K562 (cell line): ENCODE data around the gene DAGLA. TPM values are rescaled to one million over a fixed set of nuclear protein-coding genes. Genes with fewer than 3 reads are reported as not detected.

Experiments
- NEUROD1 ChIP-seq: fragments of 150-350 bp; IDR thresholded peaks from 2 replicates; pipeline ENCODE4 v1.6.1; 2014; ENCODE audit warnings: borderline replicate concordance, low read length, low read depth; ENCODE audit not compliant: partially characterized antibody
- XRCC3 ChIP-seq: fragments of 450-650 bp; IDR thresholded peaks from 2 replicates; pipeline ENCODE4 v1.6.1; 2017; ENCODE audit warnings: mild to moderate bottlenecking, moderate library complexity
- ZFP36 ChIP-seq: fragments of 150-350 bp; IDR thresholded peaks from 2 replicates; pipeline ENCODE4 v1.6.1; 2018; ENCODE audit warnings: low read length, low read depth; ENCODE audit not compliant: partially characterized antibody
- ZNF23 ChIP-seq: fragments of 250-450 bp; sonication (Bioruptor Pico); IDR thresholded peaks from 2 replicates; pipeline ENCODE4 v1.4.0; 2020; ENCODE audit warnings: mild to moderate bottlenecking
- polyA plus RNA-seq, 8 experiments: library from polyadenylated mRNA; depleted of rRNA in 4 of 8; stranded (reverse) in 5 of 8; unstranded in 3 of 8; fragments of >200 nt; fragmentation: Nextera tagmentation in 2 of 8; fragmentation: Illumina TruSeq in 1 of 8; extraction: Ambion mirVana in 2 of 8; extraction: Trizol in 1 of 8; gene quantifications; 2 replicates each; pipeline versions ENCODE4 v1.2.1 to v1.2.3, GENCODE V29; 2011 to 2014; ENCODE audit warnings: inconsistent platforms in 1 of 8, missing spikeins in 1 of 8
- total RNA-seq, 7 experiments: library from RNA; depleted of rRNA in 6 of 7; stranded (reverse); fragments of >200 nt in 6 of 7; fragmentation: Illumina TruSeq in 2 of 7; extraction: Trizol in 2 of 7; gene quantifications; 2 replicates each; pipeline versions ENCODE4 v1.2.1 to v1.2.3, GENCODE V29; 2011 to 2021; ENCODE audit warnings: low replicate concordance in 1 of 7
- TF ChIP-seq, protein P1 (sequence below): fragments of 250-450 bp; sonication (Bioruptor Pico); IDR thresholded peaks from 2 replicates; pipeline ENCODE4 v1.5.0; 2021; ENCODE audit warnings: mild to moderate bottlenecking, borderline replicate concordance
- TF ChIP-seq, protein P2 (sequence below), 2 experiments: fragments of 450-650 bp; IDR thresholded peaks; 2 replicates each; pipeline ENCODE4 v1.6.1; 2016; ENCODE audit warnings: mild to moderate bottlenecking in 2 of 2, borderline replicate concordance in 1 of 2, low read depth in 1 of 2, moderate library complexity in 1 of 2
- TF ChIP-seq, protein P3 (sequence below): fragments of 250-450 bp; sonication (Bioruptor Pico); IDR thresholded peaks from 2 replicates; pipeline ENCODE4 v1.5.0; 2021

Gene DAGLA
- total and polyA plus RNA-seq, 9 of the 15 experiments (the other 6 are each of a cell fraction or from before 2014, with no cell fraction given): 0.03 to 0.16 (median 0.04) TPM; not detected in 4

DNA sequence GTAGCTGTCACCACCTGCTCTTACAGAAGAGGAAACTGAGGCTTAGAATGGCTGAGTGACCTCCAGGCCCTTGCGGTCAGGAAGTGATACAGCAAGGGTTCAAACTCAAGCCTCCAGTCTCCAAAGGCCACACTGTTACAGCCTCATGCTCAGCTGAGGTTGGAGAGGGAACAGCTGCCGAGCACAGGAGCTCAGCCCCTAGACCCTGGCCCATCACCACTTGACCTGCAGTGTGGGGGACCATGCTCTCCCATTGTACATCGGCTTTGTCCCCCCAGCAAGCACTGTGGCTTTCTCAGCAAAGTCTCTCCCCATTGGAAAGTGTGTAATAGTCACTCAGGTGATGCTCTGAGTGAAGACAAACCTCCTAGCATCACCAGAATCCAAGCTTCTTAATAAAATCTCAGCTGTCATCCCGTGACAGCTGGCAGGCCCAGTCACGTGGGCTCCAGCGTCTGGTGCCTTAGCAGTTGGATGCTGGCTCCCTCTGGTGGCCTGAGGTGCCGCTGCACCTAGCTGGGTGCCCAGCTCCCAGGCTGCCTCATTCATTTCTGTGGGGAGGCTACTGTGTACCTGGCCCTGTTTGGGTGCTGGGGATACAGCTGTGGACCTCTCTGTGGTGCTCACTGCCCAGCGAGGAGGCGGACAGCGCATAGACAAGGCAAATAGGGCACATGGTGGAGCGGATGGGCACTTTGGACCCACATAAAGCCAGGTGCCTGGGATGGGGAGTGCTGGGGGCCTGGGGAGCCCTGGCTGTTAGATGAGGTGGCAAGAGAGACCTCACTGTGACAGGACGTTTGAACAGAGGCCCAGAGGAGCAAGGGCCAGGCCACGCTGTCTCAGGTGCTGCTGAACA is 53.2 kb downstream of the DAGLA start (continued):
- TF ChIP-seq, protein P1, sequence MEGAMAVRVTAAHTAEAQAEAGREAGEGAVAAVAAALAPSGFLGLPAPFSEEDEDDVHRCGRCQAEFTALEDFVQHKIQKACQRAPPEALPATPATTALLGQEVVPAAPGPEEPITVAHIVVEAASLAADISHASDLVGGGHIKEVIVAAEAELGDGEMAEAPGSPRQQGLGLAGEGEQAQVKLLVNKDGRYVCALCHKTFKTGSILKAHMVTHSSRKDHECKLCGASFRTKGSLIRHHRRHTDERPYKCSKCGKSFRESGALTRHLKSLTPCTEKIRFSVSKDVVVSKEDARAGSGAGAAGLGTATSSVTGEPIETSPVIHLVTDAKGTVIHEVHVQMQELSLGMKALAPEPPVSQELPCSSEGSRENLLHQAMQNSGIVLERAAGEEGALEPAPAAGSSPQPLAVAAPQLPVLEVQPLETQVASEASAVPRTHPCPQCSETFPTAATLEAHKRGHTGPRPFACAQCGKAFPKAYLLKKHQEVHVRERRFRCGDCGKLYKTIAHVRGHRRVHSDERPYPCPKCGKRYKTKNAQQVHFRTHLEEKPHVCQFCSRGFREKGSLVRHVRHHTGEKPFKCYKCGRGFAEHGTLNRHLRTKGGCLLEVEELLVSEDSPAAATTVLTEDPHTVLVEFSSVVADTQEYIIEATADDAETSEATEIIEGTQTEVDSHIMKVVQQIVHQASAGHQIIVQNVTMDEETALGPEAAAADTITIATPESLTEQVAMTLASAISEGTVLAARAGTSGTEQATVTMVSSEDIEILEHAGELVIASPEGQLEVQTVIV (CRISPR knock-in tag): no peak
- TF ChIP-seq, protein P2, sequence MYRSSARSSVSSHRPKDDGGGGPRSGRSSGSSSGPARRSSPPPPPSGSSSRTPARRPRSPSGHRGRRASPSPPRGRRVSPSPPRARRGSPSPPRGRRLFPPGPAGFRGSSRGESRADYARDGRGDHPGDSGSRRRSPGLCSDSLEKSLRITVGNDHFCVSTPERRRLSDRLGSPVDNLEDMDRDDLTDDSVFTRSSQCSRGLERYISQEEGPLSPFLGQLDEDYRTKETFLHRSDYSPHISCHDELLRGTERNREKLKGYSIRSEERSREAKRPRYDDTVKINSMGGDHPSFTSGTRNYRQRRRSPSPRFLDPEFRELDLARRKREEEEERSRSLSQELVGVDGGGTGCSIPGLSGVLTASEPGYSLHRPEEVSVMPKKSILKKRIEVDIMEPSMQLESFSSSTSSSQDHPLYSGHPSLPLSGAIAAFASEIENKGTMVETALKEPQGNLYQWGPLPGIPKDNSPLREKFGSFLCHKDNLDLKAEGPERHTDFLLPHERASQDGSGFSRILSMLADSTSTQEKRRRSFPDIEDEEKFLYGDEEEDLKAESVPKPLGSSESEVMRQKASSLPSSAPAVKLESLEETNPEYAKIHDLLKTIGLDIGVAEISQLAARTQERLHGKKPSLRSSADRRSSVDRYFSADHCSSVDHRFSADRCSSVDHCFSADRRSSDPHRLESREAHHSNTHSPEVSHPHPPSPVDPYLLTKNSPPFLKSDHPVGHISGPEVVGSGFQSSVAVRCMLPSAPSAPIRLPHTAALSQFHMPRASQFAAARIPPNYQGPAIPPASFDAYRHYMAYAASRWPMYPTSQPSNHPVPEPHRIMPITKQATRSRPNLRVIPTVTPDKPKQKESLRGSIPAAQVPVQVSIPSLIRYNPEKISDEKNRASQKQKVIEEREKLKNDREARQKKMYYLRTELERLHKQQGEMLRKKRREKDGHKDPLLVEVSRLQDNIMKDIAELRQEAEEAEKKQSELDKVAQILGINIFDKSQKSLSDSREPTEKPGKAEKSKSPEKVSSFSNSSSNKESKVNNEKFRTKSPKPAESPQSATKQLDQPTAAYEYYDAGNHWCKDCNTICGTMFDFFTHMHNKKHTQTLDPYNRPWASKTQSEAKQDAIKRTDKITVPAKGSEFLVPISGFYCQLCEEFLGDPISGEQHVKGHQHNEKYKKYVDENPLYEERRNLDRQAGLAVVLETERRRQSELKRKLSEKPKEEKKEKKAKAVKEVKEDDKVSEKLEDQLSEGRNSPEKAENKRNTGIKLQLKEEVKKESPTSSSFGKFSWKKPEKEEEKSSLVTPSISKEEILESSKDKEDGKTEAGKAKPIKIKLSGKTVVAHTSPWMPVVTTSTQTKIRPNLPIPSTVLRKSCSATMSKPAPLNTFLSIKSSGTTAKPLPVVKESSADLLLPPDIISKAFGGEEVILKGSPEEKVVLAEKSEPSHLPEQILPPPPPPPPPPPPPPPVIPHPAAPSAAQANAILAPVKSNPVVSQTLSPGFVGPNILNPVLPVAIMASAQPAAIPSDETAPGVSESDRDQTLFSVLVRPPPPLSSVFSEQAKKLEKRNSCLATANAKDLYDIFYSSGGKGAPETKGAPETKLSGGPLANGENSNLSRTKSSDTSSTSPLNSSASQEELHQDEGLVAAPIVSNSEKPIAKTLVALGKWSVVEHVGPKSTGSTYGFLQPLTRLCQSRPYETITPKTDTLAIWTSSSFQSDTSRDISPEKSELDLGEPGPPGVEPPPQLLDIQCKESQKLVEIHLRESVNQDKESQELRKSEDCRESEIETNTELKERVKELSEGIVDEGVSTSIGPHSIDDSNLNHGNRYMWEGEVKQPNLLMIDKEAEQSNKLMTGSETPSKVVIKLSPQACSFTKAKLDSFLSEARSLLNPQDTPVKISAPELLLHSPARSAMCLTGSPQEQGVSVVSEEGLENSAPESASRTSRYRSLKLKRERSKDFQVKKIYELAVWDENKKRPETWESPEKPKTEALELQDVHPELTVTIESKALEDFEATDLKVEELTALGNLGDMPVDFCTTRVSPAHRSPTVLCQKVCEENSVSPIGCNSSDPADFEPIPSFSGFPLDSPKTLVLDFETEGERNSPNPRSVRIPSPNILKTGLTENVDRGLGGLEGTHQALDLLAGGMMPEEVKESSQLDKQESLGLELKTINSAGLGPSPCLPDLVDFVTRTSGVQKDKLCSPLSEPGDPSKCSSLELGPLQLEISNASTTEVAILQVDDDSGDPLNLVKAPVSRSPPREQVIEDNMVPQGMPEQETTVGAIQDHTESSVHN (IDR thresholded peaks at IDR 0.05; ENCODE audit: borderline replicate concordance in 1 of 2, low read depth in 1 of 2): no peak
- TF ChIP-seq ZFP36 (no peak), ZNF23 (CRISPR knock-in tag) (no peak), NEUROD1 (no peak), XRCC3 (no peak)
- TF ChIP-seq, protein P3, sequence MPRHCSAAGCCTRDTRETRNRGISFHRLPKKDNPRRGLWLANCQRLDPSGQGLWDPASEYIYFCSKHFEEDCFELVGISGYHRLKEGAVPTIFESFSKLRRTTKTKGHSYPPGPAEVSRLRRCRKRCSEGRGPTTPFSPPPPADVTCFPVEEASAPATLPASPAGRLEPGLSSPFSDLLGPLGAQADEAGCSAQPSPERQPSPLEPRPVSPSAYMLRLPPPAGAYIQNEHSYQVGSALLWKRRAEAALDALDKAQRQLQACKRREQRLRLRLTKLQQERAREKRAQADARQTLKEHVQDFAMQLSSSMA (CRISPR knock-in tag): no peak
